OCI-M1 (cell line): ENCODE results near the gene DMC1.
"Not testable (repeated sequence)": the region's sequence is repeated elsewhere in the genome, so short reads cannot be mapped to it uniquely, and the experiment has no call there.

Experiments
- DNase-seq: peaks from one replicate; lab custom pipeline; 2025; lab: John Stamatoyannopoulos, UW

Gene DMC1

GRCh38 chr22:38501797-38502672 lies 67.9 kb downstream of the DMC1 start:
- DNase-seq = no peak

GRCh38 chr22:38497869-38498268 lies 72.1 kb downstream of the DMC1 start:
- DNase-seq = no peak

DNA sequence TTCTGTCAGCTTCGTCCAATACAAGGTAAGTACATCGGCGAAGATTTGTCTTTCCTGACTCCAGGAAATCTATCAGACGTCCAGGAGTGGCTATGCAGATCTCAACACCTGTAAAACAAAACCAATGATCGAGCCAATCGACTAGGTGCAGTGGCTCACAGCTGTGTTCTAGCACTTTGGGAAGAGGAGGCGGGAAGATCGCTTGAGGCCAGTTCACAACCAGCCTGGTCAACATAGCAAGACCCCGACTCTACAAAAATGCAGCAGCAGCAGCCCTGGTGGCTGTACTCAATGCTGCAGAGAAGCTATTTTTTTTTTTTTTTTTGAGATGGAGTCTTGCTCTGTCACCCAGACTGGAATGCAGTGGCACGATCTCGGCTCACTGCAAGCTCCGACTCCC lies 75.0 kb downstream of the DMC1 start:
- DNase-seq = no peak

- DNase-seq = no peak
Measured at GRCh38 chr22:38494498-38494897, 75.5 kb downstream of the DMC1 start.

DNA sequence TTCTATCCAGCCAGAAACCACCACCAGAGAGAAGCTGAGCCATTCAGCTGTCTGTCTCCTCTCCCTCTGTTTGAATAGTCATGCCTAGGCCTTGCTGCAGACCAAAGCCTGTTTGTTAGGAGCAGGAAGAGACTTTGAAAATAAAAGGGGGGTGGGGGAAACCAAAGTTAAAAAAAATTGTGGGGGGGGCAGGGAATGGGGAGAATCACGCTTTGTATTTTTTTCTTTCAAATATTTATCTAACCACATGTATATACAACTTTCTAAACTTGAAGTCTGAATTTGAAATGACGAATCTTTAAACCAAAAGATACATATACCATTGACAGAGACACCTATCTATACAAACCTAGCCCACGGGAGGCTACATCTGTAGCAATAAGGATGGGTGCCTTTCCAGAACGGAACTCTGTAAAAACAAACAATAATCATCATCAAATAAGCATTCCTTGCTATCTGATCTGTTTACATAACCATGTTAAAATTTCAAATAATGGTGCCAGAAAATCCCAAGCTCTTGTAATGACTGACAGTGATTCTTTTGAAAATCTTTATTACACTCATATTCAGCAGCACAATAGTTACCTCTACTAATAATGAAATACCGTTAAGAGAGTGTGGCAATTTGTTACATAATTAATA lies 78.2 kb downstream of the DMC1 start:
- no peak for DNase-seq

DNA sequence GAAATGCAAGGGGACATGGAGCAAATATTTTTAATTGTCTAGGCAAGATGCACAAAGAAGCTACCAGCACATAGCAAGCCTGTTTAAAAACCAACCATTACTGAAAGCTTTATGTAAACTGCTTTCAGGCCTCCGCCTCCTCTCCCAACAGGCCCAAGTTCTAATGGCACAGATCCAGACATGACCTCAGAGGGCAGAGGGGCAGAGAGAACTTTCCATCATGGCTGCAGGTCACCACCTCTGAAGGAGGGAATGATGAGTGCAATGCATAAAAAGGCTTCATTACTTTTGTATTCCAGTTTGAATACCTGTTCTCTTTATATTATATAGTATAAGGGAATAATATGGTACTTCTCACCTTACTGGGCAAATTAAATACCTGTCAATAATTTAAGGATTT lies 79.1 kb downstream of the DMC1 start:
- DNase-seq = peak; percentile 29

DNA sequence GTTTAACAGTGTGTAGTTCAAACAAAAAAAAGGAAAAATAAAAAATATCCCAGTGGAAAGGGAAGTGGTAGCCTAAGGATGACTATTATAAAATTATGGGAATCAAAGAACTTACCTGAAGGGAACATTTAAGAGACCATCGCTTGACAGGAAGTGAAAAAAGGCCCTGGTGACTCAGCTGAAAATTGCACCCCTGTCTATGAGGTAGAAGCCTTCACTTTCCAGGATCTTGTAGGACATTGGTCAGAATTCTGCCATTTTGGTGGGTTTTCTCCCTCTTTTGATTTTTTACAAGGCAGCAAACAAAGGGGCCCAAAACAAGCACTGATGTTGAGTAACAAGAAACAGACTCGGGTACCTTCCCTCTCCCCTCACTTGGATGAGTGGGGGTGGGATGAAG lies 79.5 kb downstream of the DMC1 start:
- DNase-seq = no peak

DNA sequence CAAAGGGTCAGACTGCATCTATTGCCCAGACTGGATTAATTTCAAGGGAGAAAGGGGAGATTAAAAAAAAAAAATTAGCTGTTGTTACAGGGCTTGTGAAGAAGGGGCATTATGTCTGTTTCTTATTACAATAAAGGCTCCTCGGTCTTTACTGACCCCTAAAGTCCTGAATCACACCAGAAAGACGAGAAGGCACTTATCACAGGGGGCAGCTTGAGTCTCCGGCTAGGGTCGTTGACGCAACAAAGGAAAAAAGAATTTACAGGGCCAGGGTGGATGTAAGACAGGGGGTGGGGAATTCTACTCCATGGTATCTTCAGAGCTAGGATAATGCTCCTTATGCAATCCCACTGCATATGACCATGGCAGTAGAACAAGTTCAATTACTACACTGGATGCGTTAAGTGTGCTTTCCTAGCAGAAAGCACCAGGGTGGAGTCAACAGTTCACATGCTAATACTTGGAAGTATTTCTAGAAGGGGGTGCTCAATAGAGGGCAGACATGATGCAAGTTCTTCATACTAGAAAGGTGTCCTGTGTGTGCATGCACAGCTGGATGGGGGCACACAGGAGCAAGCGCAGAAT lies 80.3 kb downstream of the DMC1 start:
- DNase-seq = no peak

GRCh38 chr22:38489142-38489541 lies 80.8 kb downstream of the DMC1 start:
- no peak for DNase-seq

DNA sequence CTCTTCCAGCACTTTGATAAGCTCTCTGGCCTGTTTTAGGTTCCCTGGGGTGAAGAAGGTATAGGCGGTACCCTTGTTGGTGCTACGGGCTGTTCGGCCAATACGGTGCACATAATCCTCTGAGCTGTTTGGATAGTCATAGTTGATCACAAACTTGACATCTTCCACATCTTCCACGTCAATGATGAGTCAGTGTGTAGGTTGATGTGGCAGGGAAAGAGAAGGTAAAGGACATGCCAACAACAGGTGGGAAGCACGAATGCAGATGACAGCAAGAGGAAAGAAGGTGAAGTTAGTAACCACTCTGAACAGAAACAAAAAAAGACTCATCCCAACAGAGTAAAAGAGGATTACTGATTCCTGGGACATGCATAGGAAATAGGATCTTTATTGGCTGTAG lies 82.0 kb downstream of the DMC1 start:
- DNase-seq = no peak

GRCh38 chr22:38485783-38486182 lies 84.2 kb downstream of the DMC1 start:
- DNase-seq = no peak

- no peak for DNase-seq
Measured at GRCh38 chr22:38484244-38484643, 85.7 kb downstream of the DMC1 start.

GRCh38 chr22:38482662-38483308 lies 87.2 kb downstream of the DMC1 start:
- DNase-seq = no peak

- DNase-seq = no peak
Measured at GRCh38 chr22:38481871-38482332, 88.1 kb downstream of the DMC1 start.

- peak; percentile 34 for DNase-seq
Measured at GRCh38 chr22:38481162-38481870, 88.7 kb downstream of the DMC1 start.

GRCh38 chr22:38479096-38479837 lies 90.7 kb downstream of the DMC1 start:
- no peak for DNase-seq

- no peak for DNase-seq
Measured at GRCh38 chr22:38477585-38477984, 92.4 kb downstream of the DMC1 start.

GRCh38 chr22:38474003-38474607 lies 95.9 kb downstream of the DMC1 start:
- no peak for DNase-seq

DNA sequence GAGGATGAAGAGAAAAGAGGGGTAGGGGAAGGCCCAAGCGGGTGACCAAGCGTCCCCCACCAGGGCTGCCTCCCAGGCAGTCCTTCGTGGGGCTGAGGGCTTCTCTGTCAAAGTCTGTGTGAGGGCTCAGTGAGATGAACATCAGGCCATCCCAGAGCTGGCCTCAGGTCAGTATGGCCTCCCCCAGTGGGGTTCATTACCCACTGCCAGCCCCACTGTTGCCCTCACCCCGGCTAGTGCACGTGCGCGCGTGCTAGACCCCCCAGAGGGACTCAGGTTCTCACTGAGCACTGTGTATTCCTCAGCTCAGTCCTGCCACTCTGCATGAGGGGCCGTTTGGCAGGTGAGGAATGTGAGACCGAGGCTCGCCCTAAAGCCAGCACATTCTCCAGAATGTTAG lies 98.7 kb downstream of the DMC1 start:
- no peak for DNase-seq

GRCh38 chr22:38470179-38470578 lies 99.8 kb downstream of the DMC1 start:
- not testable (repeated sequence) for DNase-seq

DNA sequence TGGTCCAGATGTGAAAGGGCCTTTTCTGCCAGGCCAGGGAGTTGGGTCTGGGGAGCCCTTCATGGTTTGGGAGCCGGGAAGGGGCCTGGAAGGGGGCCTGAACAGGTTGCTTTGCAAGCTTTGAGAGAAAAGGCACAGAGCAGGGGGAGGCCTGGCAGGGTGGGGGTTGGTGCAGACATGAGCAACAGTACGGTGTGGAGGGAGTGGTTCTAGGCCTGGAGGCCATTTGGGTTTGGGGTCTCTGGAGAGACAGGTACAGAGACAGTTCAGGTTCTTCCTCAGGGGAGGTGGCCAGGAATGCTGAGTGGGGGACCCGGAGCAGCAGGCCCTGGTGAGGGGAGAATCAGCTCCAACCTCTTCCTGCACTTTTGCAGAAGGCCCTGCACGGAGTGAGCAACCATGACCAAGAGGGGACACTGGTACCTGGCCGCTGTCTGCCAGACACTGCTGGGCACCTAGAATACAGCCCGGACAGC lies 100.6 kb downstream of the DMC1 start:
- DNase-seq = no peak
